HG02623 (cell line): ENCODE results near the gene COPA.
"Not testable (repeated sequence)": the region's sequence is repeated elsewhere in the genome, so short reads cannot be mapped to it uniquely, and the experiment has no call there.

Experiments
- ATAC-seq: cut with Tn5 transposase; IDR thresholded peaks from one replicate; pipeline ENCODE4 v1.9.1; 2021; ENCODE audit warnings: moderate library complexity; ENCODE audit not compliant: unreplicated experiment

The COPA gene

GRCh38 chr1:160342953-160343869, at the start of gene COPA, which contains the start of gene NCSTN:
COPA (minus strand) TSS chr1:160343250; CDS start chr1:160343170, 80 bp downstream.
NCSTN (plus strand) TSS chr1:160343383; CDS start chr1:160343397, 14 bp downstream.
- ATAC-seq = peak; percentile 81

- not testable (repeated sequence) for ATAC-seq
Measured at GRCh38 chr1:160388406-160388805, 45.4 kb upstream of the COPA start.

DNA sequence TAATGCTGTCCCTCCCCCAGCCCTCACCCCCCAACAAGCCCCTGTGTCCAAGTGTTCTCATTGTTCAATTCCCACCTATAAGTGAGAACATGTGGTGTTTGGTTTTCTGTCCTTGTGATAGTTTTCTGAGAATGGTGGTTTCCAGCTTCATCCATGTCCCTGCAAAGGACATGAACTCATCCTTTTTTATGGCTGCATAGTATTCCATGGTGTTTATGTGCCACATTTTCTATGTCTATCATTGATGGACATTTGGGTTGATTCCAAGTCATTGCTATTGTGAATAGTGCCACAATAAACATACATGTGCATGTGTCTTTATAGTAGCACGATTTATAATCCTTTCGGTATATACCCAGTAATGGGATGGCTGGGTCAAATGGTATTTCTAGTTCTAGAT, 41.8 kb upstream of the COPA start:
- not testable (repeated sequence) for ATAC-seq

GRCh38 chr1:160377585-160378206, 34.6 kb upstream of the COPA start:
- ATAC-seq = no peak

DNA sequence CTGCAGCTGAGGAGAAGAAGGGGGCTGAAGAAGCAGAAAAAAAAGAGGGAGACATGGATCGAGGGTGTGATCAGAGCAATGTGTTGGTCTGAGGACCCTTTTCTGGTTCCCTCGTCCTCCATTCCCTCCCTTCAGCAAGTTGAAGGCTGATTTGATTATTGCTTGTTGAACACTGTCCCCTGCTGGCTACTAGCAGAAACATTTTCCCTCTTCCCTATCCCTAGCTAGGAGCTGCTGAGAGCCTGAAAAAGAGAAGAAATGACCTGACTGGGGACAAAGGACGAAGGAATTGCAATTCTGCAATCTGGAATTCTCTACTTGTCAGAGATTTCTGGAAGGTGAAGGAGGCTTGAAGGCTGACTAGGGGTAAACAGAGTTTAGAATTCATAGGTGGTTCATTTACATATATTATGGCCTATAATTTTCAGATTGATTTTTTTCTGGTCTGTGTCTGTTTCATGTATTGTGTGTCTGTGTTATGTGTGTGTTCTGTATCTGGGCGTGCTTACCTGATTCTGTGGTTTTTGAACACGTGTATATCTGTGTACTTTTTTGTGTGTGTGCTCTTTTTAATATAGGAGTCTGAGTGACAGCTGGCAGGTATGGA, 33.6 kb upstream of the COPA start:
- peak; percentile 57 for ATAC-seq

- ATAC-seq = no peak
Measured at GRCh38 chr1:160375788-160376524, 32.9 kb upstream of the COPA start.

DNA sequence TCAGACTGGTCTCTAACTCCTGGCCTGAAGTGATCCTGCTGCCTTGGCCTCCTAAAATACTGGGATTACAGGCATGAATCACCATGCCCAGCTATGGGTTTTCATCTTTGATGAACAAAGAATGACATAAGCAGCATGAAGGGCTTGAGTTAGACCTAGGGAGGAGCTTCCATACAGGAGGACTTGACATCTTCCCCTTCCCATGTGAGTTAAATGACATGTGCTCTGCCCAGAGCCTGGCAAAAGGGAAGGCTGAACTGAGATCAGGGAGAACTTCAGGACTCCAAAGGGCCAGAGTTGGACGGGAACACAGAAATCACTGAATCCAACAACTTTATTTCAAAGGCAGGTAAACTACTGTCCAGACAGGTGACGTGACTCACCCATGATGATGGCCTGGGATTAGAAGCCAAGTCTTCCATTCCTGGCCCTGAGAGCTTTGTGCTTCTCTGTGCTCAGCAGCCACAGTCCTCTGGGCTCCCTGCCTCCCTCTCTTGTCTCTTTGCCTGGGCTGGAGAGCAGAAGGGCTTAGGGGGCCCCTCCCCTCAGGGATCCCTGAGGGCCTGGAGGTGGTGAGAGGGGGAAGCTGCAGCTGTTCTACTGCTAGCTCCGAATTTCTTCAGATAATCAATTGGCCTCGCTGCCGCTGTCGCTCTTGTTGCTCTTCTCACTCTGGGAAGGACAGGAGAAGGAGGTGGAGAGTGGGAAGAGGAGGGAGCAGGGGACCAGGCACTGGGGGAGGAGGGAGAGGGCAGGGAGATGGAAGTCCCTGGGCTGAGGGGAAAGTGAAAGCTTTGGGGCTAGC, 31.5 kb upstream of the COPA start:
- ATAC-seq = no peak

- ATAC-seq = no peak
Measured at GRCh38 chr1:160373696-160374095, 30.6 kb upstream of the COPA start.

DNA sequence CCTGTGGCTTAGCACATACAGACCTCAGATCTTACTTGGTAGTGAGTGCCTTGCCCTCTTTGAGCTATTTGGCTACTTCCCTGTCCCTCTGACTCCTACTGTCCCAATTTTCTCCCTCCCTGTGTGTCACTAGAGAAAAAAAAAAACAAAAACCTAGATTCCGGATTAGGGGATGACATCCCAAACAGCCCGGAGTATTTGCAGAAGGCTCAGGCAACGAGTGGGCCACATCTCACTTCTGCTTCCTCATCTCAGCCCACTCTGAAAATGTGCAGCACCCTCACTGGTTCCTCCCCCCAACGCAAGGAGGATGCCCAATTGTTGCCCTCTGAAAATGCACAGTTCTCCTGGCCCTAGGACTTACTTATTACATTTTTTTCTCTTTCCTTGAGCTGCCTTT, 28.7 kb upstream of the COPA start:
- no peak for ATAC-seq

GRCh38 chr1:160371346-160371631, 28.2 kb upstream of the COPA start:
- ATAC-seq = no peak

DNA sequence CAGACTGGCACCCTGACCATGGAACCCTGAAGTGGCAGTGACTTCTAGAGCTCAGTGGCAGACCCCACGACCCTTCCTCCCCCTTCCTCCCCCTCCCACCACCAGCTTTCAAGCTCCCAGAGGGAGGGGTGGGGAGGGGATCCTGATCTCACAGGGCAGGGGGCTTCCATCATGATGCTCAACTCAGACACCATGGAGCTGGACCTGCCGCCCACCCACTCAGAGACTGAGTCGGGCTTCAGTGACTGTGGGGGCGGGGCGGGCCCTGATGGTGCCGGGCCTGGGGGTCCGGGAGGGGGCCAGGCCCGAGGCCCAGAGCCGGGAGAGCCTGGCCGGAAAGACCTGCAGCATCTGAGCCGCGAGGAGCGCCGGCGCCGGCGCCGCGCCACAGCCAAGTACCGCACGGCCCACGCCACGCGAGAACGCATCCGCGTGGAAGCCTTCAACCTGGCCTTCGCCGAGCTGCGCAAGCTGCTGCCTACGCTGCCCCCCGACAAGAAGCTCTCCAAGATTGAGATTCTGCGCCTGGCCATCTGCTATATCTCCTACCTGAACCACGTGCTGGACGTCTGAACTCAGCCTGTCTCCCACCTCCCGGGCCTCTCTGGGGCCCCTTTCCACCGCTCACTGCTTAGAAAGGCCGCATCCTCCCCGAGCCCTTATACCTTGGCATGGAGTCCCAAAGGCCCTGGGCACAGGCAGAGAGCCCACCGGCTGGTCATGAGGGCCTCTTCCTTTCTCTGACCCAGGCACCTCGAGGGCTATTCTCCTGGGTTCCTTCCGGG, 27.7 kb upstream of the COPA start:
- no peak for ATAC-seq

- no peak for ATAC-seq
Measured at GRCh38 chr1:160369087-160369486, 26.0 kb upstream of the COPA start.

- no peak for ATAC-seq
Measured at GRCh38 chr1:160367934-160368923, 25.2 kb upstream of the COPA start.

DNA sequence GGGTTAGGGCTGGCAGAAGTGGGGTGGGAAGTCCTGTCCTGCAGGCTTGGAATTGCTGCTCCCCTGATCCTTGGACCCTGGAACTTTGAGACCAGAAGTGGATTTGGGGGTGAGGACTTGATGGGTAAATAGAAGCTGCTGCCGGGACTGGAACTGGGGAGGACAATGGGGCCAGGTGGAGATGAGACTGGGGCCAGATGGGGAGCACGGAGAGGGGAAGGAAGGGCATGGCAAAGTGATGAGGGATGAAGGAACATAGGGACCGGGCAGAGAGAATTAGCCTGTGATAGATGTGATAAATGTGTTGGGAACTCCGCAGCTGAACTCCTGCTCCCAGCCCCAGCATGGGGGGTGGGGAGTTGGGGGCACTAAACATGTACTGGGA, 24.5 kb upstream of the COPA start:
- ATAC-seq = no peak

DNA sequence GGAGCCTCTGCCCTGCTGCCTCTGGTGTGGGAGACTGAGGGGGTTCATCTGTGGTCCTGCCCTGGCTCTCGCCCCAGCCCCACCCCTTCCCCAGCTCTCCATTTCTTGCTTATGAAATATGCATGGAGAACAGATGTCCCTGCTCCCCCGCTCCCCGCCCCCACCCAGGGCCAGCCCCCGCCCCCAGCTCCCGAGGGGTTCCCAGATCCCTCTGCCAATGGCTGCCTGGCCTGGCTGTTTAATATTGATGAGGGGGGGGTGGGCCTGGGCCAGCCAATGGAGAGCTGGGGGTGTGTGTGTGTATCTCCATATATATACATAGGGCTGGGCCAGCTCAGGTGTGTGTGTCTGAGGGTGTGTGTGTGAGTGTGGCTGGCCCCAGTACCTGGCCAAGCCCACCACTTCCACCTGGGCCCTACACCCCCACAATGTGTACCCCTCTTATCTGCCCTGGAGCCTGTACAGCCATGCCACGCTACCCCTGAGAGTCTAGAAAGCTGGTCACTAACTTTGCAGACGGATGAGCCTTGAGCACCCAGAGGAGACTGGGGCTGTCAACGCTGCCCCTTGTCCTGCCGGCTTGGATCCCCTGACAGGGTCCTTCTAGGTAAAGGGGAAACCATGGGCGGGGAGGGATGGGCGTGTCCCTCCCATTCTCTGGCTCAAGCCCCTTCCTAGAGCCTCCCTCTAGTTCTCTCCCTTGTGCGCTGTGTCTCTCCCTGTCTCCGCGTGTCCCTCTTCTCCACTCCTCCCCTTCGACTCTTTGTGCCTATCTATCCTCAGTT, 23.9 kb upstream of the COPA start, which contains the start of gene NHLH1:
TSS of gene NHLH1 (plus strand) at position 341 of the 785 bp plus-strand sequence. CDS start 3,661 bp downstream, outside the sequence.
- no peak for ATAC-seq

- no peak for ATAC-seq
Measured at GRCh38 chr1:160365325-160365724, 22.3 kb upstream of the COPA start.

- ATAC-seq = no peak
Measured at GRCh38 chr1:160363951-160364735, 21.1 kb upstream of the COPA start.
